Uterus (tissue), 4 donors: ENCODE data around the gene ROBO2. TPM values are rescaled to one million over a fixed set of nuclear protein-coding genes. Genes with fewer than 3 reads are reported as not detected.

Source experiments
- DNase-seq, 2 donors: peaks; one replicate each; pipeline ENCODE4 v3.0.0-alpha.2; 2019 to 2020
- H3K27ac ChIP-seq, 2 donors: fragments of 200-600 bp; sonication (generic); 1 replicate in 1 of 2; 2 replicates in 1 of 2; pipeline ENCODE4 v1.5.1; 2016 to 2018
- H3K27me3 ChIP-seq, 2 donors: fragments of 200-600 bp; sonication (generic); one replicate each; pipeline ENCODE4 v1.5.1; 2018 to 2019; ENCODE audit warnings: control low read depth in 1 of 2
- H3K36me3 ChIP-seq, 2 donors: fragments of 200-600 bp; sonication (generic); one replicate each; pipeline ENCODE4 v1.5.1; 2019; ENCODE audit warnings: control low read depth in 1 of 2
- H3K4me1 ChIP-seq, 2 donors: fragments of 200-600 bp; sonication (generic); one replicate each; pipeline ENCODE4 v1.5.1; 2018 to 2019; ENCODE audit warnings: control low read depth in 1 of 2
- H3K4me3 ChIP-seq, 2 donors: fragments of 200-600 bp; sonication (generic); 1 replicate in 1 of 2; 2 replicates in 1 of 2; pipeline ENCODE4 v1.5.1; 2018 to 2019; ENCODE audit warnings: mild to moderate bottlenecking in 1 of 2
- H3K9me3 ChIP-seq, 2 donors: fragments of 200-600 bp; sonication (generic); one replicate each; pipeline ENCODE4 v1.5.1; 2019; ENCODE audit warnings: control low read depth in 1 of 2
- POLR2A ChIP-seq, 2 donors: fragments of 450-650 bp; IDR thresholded peaks; one replicate each; pipeline ENCODE4 v1.6.1; 2016; ENCODE audit warnings: antibody characterized with exemption in 2 of 2, mild to moderate bottlenecking in 1 of 2, moderate library complexity in 1 of 2
- intact Hi-C: fragments of 100-400 bp; cut with DNase I; formaldehyde crosslinking; loops from one replicate; pipeline ENCODE4 v1.15.1; 2023; ENCODE audit warnings: low total_unique reads
- total RNA-seq, 4 donors: library from RNA; depleted of rRNA in 3 of 4; stranded (reverse); fragments of >200 nt in 3 of 4; gene quantifications; one replicate each; pipeline versions ENCODE4 v1.1.0 to v1.2.4, GENCODE V29; 2014 to 2023
- TF ChIP-seq, protein P1 (sequence below), 4 experiments: fragments of 200-600 bp in 2 of 4; fragments of 450-650 bp in 2 of 4; sonication (generic) in 2 of 4; IDR thresholded peaks; one replicate each; pipeline ENCODE4 v1.5.1; 2016 to 2019; ENCODE audit warnings: antibody characterized with exemption in 4 of 4, mild to moderate bottlenecking in 2 of 4, moderate library complexity in 1 of 4
- donor health status: DM: yes; HTN: yes; CAD: no.

Gene ROBO2
- total RNA-seq, 4 donors from 2014 or later = 0.26 to 51.3 (median 0.49) TPM; not detected in 1

DNA sequence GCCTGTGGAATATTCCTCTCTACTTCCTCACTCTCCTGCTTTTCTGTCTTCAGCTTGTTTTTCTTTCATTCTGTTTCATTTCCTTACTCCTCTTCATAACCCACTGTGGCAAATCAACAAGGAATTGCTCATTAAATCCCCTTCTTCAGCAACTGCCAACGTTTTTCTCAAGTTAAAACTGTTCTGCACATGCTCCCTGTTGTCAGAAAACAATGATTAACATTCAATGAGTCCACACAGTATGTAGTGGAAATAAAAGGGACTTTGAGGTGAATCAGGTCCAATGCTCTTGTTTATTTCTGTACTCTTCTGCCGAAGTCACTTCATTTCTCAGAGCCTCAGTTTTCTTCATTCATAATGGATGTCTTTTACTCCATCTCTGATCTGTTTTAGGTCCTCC lies 11.9 kb upstream of the ROBO2 start:
- DNase-seq = no peak
- Histone ChIP-seq H3K27me3 (no peaks in the 10 kb centered on the region), H3K4me3 (no peak overlapping the region), H3K27ac (no peak overlapping the region), H3K9me3 (no peaks in the 10 kb centered on the region), H3K36me3 (no peaks in the 10 kb centered on the region), H3K4me1 (no peaks in the 10 kb centered on the region)
- no peak for TF ChIP-seq POLR2A (IDR thresholded peaks at IDR 0.05)
- TF ChIP-seq, protein P1, sequence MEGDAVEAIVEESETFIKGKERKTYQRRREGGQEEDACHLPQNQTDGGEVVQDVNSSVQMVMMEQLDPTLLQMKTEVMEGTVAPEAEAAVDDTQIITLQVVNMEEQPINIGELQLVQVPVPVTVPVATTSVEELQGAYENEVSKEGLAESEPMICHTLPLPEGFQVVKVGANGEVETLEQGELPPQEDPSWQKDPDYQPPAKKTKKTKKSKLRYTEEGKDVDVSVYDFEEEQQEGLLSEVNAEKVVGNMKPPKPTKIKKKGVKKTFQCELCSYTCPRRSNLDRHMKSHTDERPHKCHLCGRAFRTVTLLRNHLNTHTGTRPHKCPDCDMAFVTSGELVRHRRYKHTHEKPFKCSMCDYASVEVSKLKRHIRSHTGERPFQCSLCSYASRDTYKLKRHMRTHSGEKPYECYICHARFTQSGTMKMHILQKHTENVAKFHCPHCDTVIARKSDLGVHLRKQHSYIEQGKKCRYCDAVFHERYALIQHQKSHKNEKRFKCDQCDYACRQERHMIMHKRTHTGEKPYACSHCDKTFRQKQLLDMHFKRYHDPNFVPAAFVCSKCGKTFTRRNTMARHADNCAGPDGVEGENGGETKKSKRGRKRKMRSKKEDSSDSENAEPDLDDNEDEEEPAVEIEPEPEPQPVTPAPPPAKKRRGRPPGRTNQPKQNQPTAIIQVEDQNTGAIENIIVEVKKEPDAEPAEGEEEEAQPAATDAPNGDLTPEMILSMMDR (IDR thresholded peaks at IDR 0.05) = no peak
- intact Hi-C loops = no loop called here

DNA sequence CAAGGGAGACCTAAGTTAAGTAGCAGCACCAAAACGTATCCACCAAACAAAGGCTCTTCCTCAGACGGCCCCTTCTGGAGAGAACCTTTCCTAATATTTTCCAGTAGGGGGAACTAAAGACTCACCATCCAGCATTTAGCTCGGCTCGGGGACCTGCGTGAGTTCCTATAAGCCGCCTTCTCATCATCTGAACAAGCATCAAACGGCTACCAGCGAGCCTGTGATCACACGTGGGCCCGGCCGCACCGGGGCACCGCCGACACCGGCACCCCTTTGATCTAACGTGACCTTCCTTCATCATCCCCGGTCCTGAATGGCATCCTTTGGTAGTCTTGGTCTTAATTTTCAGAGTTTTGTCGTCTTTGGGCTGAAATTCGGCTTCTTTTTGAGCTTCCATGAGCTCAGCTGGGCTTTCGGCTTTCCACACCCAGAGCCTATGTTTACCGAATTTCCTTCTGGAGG lies 1.4 kb upstream of the ROBO2 start:
- no peaks in the 10 kb centered on the region for H3K9me3 ChIP-seq
- H3K36me3 ChIP-seq = no peaks in the 10 kb centered on the region
- peak overlapping the region; percentile 48 to 54 for H3K4me3 ChIP-seq
- peak; percentile 55 to 62 for DNase-seq
- H3K27ac ChIP-seq = peak overlapping the region; percentile 36 to 44
- TF ChIP-seq, protein P1 (IDR thresholded peaks at IDR 0.05) = peak; percentile 61 to 72 (median 63)
- TF ChIP-seq POLR2A (IDR thresholded peaks at IDR 0.05) = peak in 1 of 2 donors; percentile 26
- peaks cover 0 to 3% of the 10 kb centered on the region in 2 donors for H3K27me3 ChIP-seq
- peaks cover 0 to 6% of the 10 kb centered on the region in 2 donors for H3K4me1 ChIP-seq
- intact Hi-C loops = no loop called here

DNA sequence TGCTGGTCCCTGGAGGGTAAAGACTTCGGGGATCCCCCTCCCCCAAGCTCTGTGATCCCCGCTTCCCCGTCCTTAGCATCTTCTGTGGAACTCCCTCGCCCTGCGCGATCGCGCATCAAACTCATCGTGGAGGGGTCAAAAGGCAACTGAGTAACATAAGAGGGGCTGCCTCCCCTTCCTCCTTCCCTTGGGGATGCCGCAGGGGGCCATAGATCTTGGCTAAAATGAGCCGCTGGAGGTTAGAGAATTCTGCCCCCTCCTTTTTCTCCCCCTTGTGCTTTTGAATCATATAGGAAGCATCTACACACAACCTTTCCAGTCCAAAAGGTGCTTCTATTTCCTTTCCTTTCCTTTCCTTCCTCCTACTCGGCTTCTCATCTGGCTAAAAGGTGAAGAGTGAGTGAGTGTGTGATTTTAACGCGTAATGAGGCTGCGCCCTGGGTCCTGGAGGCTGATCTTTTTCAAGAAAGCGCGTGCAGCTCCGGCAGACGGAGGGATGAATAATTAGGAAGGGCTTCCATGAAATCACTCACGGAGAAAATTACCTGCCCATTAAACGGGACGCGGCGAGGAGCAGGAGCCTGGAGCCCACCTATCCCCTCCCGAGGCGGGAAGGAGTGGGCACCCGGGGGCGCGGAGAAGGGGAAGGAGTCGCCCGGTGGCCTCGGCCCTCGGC lies 831 bp upstream of the ROBO2 start:
- no peak for TF ChIP-seq POLR2A (IDR thresholded peaks at IDR 0.05)
- TF ChIP-seq, protein P1 (IDR thresholded peaks at IDR 0.05) = no peak
- peaks cover 0 to 9% of the 10 kb centered on the region in 2 donors for H3K27me3 ChIP-seq
- no peaks in the 10 kb centered on the region for H3K9me3 ChIP-seq
- H3K27ac ChIP-seq = peak overlapping the region; percentile 36 to 44
- peak in 1 of 2 donors; percentile 16 for DNase-seq
- H3K4me1 ChIP-seq = peaks cover 0 to 6% of the 10 kb centered on the region in 2 donors
- peak overlapping the region; percentile 48 to 54 for H3K4me3 ChIP-seq
- no peaks in the 10 kb centered on the region for H3K36me3 ChIP-seq
- intact Hi-C loops = no loop called here

DNA sequence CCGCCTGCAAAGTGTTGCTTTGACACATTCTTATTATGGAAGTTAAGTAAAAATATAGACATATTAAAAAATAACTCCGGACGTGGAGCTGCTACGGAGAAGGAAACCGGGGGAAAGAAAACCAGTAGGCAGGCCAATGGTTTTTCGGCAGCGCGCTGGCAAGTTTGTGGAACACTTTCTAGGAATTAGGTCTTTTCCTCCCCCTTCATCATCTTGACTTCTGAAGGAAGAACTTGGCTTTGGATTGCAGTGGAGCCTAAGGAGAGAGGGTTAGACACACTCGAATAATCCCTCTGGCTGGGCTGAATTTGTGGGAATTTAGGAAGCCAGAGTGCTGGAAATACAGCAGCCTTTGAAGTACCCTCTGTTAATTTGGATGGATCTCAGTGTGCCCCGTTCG lies 317 bp downstream of the ROBO2 start:
- TF ChIP-seq POLR2A (IDR thresholded peaks at IDR 0.05) = no peak
- TF ChIP-seq, protein P1 (IDR thresholded peaks at IDR 0.05) = no peak
- Histone ChIP-seq H3K36me3 (no peaks in the 10 kb centered on the region), H3K4me1 (peaks cover 0 to 6% of the 10 kb centered on the region in 2 donors), H3K27me3 (peaks cover 0 to 9% of the 10 kb centered on the region in 2 donors), H3K9me3 (no peaks in the 10 kb centered on the region), H3K4me3 (peak overlapping the region; percentile 48 to 54), H3K27ac (no peak overlapping the region)
- intact Hi-C loops = no loop called here
- DNase-seq = no peak

DNA sequence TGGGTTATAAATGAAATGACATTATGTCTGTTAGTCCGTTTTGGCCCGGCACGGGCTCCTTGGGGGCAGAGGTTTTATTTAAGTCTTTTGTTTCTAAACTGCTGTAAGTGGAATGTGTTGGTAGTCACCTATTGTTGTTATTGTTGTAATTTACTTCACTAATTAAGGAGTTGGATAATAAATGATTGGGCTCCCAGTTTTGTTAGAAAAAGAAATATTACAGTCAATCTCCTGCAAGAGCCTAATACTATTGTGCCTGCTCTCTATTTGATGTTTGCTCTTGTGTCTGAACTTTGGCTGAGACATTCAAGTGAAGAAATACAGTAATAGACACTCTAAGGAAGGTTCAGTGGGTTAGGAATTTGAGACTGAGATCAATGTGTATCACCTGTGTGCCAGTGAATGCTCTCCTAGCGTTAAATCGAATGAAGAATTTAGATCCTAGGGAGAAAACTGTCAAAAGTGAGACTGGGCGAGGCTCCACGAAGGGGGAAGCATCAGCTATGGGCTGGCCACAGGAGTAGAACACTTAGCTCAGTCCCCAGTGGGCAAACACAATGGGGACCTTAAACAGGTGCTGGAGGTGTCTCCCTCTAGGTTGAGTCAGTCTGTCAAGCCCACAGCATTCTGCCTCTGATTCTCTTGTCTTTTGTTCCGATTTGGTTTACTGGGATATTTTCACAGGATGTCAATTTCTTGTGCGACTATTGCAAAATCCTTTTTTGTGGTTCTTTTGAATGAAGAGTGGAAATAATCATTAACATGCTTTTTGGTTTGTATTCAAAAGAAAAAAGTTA lies 1.2 kb downstream of the ROBO2 start:
- Histone ChIP-seq H3K4me3 (peak overlapping the region in 1 of 2 donors; percentile 54), H3K27ac (no peak overlapping the region), H3K27me3 (peaks cover 0 to 9% of the 10 kb centered on the region in 2 donors), H3K36me3 (no peaks in the 10 kb centered on the region), H3K4me1 (peaks cover 0 to 6% of the 10 kb centered on the region in 2 donors), H3K9me3 (no peaks in the 10 kb centered on the region)
- DNase-seq = no peak
- intact Hi-C loops = no loop called here
- TF ChIP-seq, protein P1 (IDR thresholded peaks at IDR 0.05) = no peak
